Measurements from ENCODE around the gene TMEM51.

Gene TMEM51

GRCh38 chr1:15146142-15146680 lies 7.3 kb upstream of the TMEM51 start:
- no peak for DNase-seq (ENCODE audit: low read depth)
- H3K4me3 ChIP-seq (ENCODE audit: low read depth, low read length), result no peak overlapping the region
- TF ChIP-seq, protein P1, sequence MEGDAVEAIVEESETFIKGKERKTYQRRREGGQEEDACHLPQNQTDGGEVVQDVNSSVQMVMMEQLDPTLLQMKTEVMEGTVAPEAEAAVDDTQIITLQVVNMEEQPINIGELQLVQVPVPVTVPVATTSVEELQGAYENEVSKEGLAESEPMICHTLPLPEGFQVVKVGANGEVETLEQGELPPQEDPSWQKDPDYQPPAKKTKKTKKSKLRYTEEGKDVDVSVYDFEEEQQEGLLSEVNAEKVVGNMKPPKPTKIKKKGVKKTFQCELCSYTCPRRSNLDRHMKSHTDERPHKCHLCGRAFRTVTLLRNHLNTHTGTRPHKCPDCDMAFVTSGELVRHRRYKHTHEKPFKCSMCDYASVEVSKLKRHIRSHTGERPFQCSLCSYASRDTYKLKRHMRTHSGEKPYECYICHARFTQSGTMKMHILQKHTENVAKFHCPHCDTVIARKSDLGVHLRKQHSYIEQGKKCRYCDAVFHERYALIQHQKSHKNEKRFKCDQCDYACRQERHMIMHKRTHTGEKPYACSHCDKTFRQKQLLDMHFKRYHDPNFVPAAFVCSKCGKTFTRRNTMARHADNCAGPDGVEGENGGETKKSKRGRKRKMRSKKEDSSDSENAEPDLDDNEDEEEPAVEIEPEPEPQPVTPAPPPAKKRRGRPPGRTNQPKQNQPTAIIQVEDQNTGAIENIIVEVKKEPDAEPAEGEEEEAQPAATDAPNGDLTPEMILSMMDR (IDR thresholded peaks at IDR 0.05; ENCODE audit: low read depth, low read length, missing control alignments), result no peak

DNA sequence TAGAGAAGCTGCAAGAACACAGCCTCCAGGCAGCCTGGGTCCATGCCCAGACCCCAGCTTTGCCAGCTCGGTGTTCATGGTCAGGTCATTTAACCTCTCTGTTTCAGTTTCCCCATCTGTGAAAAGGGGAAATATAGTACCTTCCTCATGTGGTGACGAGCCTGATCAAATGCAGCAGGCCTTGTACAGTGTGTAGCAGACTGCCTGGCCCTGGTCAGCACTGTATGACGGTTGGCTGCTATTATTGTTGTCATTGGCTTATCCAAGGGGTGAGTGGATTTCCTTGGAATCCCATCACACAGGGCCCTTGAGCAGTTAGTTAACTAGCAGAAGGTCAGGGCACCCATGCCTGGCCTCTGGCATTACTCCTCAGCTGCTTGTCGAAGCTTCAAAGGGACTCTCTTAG lies 6.6 kb upstream of the TMEM51 start:
- no peak overlapping the region for H3K4me3 ChIP-seq (ENCODE audit: low read depth, low read length)
- TF ChIP-seq, protein P1 (IDR thresholded peaks at IDR 0.05; ENCODE audit: low read depth, low read length, missing control alignments), result no peak
- DNase-seq (ENCODE audit: low read depth), result no peak

DNA sequence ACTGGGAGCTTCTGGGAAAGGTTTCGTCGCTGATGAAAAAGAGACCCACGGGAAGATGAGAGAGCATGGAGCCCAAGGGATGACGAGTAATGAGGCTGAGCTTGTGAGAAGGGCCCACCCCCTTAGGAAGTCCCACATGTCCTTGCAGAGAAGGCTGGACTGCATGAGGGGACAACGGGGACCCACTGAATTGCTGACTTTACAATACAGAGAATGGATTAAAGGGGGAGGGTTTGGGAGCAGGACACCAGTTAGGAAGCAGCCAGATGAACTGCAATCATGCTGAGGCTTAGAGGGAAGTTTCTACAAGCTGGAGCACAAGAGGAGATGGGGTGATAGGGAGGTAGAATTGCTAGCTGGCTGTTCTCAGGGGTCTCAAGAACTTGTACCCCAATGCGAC lies 5.5 kb upstream of the TMEM51 start:
- TF ChIP-seq, protein P1 (IDR thresholded peaks at IDR 0.05; ENCODE audit: low read depth, low read length, missing control alignments), result no peak
- H3K4me3 ChIP-seq (ENCODE audit: low read depth, low read length), result no peak overlapping the region
- no peak for DNase-seq (ENCODE audit: low read depth)

- H3K4me3 ChIP-seq (ENCODE audit: low read depth, low read length), result no peak overlapping the region
- no peak for DNase-seq (ENCODE audit: low read depth)
- TF ChIP-seq, protein P1 (IDR thresholded peaks at IDR 0.05; ENCODE audit: low read depth, low read length, missing control alignments), result no peak
Measured at GRCh38 chr1:15148475-15148874, 5.1 kb upstream of the TMEM51 start.

DNA sequence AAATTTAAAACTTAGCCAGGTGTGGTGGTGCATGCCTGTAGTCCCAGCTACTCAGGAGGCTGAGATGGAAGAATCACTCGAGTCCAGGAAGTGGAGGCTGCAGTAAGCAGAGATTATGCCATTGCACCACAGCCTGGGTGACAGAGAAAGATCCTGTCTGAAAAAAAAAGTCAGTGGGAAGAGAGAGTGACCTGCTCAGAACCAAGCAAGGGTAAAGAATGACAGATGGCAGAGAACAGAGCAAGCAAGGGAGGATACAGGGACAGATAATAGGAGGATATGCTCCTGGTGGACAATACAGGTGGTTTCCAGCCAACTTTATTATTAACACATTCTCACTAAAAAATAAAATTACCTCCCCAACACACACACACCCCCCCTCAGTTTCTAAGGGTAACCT lies 4.6 kb upstream of the TMEM51 start:
- no peak for DNase-seq (ENCODE audit: low read depth)
- H3K4me3 ChIP-seq (ENCODE audit: low read depth, low read length), result no peak overlapping the region
- TF ChIP-seq, protein P1 (IDR thresholded peaks at IDR 0.05; ENCODE audit: low read depth, low read length, missing control alignments), result no peak

DNA sequence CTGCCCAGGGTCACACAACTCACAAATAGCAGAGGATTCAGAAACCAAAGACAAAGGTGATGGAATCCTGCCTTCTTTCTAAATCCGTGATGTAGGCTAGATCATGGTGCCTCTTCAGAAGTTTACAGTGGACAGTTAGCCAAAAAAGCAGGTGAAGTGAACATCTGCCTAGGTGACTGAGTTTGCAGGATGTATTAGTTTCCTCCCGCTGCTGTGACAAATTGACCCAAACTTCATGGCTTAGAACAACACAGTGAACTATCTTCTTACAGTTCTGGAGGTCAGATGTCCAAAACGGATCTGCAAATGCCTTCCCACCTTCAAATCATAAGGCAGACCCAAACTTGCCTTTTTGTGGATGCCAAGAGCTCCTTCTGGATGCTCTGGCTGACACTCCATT lies 3.2 kb upstream of the TMEM51 start:
- TF ChIP-seq, protein P1 (IDR thresholded peaks at IDR 0.05; ENCODE audit: low read depth, low read length, missing control alignments), result no peak
- H3K4me3 ChIP-seq (ENCODE audit: low read depth, low read length), result no peak overlapping the region
- DNase-seq (ENCODE audit: low read depth), result no peak

- DNase-seq (ENCODE audit: low read depth), result no peak
- H3K4me3 ChIP-seq (ENCODE audit: low read depth, low read length), result no peak overlapping the region
Measured at GRCh38 chr1:15151377-15151806, 2.2 kb upstream of the TMEM51 start.

More at GRCh38 chr1:15151377-15151806, 2.2 kb upstream of the TMEM51 start:
- TF ChIP-seq, protein P1 (IDR thresholded peaks at IDR 0.05; ENCODE audit: low read depth, low read length, missing control alignments), result no peak

Measured in GM12864 (cell line).